OCI-LY1 (cell line): ENCODE data around the gene DLEC1.

Source experiments
- EZH2 ChIP-seq: fragments of 200-600 bp; sonication (generic), shearing (Covaris generic); IDR thresholded peaks from 2 replicates; pipeline ENCODE4 v1.8.0; 2017; ENCODE audit warnings: borderline replicate concordance, mixed run types, mild to moderate bottlenecking, antibody characterized with exemption, low read length, moderate library complexity, mixed read lengths
- TF ChIP-seq, protein P1 (sequence below): fragments of 200-600 bp; sonication (generic), shearing (Covaris generic); IDR thresholded peaks from 2 replicates; pipeline ENCODE4 v1.5.1; 2017; ENCODE audit warnings: mild to moderate bottlenecking, antibody characterized with exemption, low read length, moderate library complexity, mixed read lengths

DNA sequence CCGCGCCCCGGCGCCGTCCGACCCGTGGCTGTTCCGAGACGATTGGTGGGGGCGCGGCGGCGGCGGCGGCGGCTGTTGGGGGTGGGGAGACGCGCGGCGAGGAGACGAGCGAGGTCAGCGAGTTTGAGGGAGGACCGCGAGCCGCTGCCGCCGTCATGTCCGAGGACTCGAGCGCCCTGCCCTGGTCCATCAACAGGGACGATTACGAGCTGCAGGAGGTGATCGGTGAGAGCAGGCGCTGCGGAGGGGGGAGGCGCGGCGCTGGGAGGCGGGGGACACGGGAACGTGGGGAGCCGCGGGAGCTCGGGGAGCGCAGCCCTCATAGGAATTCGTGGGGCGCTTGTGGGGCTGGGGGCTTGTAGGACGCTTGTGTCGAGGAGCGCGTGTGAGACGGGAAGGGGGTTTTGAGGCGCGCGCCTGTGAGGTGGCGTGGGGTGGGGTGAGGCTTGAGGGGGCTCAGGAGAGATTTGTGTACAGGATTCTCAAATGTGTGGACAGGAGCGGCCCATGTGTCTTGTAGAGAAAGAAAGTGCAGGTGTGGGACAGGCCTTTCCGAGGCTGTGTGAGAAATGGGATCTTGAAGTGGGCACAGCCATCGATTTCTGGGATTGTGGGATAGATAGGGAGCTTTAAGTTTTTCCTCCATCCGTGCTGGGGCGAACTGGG, 126.8 kb downstream of the DLEC1 start:
- TF ChIP-seq, protein P1, sequence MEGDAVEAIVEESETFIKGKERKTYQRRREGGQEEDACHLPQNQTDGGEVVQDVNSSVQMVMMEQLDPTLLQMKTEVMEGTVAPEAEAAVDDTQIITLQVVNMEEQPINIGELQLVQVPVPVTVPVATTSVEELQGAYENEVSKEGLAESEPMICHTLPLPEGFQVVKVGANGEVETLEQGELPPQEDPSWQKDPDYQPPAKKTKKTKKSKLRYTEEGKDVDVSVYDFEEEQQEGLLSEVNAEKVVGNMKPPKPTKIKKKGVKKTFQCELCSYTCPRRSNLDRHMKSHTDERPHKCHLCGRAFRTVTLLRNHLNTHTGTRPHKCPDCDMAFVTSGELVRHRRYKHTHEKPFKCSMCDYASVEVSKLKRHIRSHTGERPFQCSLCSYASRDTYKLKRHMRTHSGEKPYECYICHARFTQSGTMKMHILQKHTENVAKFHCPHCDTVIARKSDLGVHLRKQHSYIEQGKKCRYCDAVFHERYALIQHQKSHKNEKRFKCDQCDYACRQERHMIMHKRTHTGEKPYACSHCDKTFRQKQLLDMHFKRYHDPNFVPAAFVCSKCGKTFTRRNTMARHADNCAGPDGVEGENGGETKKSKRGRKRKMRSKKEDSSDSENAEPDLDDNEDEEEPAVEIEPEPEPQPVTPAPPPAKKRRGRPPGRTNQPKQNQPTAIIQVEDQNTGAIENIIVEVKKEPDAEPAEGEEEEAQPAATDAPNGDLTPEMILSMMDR = no peak
- TF ChIP-seq EZH2 = no peak
